HG03457 (cell line): ENCODE results near the gene CTDSPL2.
"Not testable (repeated sequence)": the region's sequence is repeated elsewhere in the genome, so short reads cannot be mapped to it uniquely, and the experiment has no call there.

ENCODE experiments used
- ATAC-seq: cut with Tn5 transposase; IDR thresholded peaks from one replicate; pipeline ENCODE4 v1.9.1; 2021; ENCODE audit warnings: moderate number of reproducible peaks; ENCODE audit not compliant: unreplicated experiment

CTDSPL2 gene

DNA sequence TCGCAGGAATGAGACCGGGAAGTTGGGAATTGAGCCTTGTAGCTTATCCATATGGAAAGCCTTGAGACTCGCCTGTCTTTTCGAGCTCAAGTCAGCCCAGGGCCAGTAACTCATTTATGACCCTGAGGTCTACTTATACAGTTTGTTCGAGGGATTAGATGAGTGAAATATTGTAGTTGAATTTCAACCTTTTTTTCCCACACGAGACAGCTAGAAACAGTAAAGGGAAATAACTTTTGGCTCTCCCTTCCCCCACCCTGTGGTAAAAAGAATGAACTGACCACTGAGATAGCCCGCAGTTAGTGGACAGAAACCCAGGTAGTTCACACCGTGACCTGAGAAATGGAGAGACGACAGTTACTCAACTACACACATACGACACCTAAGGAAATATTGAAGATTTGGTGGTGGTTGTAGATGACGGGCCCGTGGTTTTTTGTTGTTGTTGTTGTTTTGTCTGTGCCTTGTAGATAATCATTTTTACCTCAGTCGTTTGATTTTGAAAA lies 110.4 kb downstream of the CTDSPL2 start:
- ATAC-seq: no peak

GRCh38 chr15:44541282-44541958 lies 114.0 kb downstream of the CTDSPL2 start:
- no peak for ATAC-seq

DNA sequence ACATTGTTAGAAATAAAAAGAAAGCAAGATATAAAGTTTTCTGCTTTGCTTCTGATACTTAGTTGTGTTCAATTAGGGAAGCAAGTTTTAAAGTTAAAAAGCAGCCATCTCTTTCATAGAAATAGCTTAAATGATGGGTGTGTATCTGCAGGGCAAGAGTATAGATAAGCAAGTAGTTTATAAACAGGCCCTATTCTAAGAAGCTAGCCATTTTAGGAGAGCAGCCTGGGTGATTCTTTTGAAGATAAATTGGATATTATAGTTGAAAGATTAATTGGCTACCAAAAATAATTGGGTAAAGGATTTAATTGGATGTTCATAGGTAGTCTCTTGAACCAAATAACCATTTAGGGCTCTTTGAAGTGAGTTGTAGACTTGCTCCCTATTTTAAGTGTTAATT lies 115.2 kb downstream of the CTDSPL2 start:
- no peak for ATAC-seq

- not testable (repeated sequence) for ATAC-seq
Observed at GRCh38 chr15:44544745-44545144, 117.3 kb downstream of the CTDSPL2 start.

DNA sequence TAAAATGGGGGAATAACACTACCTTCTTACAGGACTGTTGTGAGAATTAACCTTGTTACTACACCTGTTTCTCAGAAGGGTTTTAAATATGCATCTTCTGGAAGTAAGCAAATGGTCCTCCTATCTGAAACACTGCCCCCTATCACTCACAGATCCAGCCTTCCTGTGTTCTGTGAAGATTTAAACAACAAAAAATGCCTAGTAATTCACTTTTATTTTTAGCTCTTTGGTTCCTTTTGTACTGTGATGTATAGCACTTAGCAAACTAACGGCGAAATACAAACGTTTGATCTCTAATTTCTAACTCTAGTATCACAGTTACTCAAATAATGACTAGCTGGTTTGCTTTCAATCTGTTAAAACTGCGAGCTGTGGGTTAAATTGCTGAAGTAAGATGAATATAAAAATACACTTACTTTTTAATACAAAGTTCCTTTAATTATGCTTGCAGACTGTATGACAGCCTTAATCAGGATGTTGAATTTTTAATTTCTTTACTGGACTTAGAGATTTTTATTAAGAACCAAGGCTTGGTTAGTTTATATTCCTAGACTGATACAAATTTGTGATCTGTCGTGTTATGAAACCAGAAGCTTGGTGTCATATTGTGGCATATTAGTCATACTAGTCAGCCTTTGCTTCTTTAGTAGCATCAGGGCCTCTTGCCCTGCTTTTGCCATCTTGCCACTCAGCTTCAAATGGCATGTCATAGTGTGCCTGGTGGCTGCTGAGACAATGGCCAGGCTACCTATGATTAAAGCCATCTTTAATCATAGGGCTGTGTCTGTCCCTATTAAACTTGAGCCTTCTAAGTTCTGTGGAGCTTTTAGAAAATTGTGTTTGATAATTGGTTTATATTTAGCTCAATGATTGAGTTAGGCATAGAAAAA lies 118.7 kb downstream of the CTDSPL2 start:
- ATAC-seq: no peak

DNA sequence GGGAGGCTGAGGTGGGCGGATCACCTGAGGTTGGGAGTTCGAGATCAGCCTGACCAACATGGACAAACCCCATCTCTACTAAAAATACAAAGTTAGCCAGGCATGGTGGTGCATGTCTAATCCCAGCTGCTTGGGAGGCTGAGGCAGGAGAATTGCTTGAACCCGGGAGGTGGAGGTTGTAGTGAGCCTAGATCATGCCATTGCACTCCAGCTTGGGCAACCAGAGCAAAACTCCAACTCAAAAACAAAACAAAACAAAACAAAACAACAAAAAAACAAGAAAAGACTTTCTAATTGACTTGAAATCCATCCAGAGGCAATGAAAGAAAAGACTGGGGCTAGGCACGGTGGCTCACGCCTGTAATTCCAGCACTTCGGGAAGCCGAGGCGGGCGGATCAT lies 121.7 kb downstream of the CTDSPL2 start:
- not testable (repeated sequence) for ATAC-seq

- ATAC-seq: no peak
Observed at GRCh38 chr15:44550256-44550655, 122.8 kb downstream of the CTDSPL2 start.

DNA sequence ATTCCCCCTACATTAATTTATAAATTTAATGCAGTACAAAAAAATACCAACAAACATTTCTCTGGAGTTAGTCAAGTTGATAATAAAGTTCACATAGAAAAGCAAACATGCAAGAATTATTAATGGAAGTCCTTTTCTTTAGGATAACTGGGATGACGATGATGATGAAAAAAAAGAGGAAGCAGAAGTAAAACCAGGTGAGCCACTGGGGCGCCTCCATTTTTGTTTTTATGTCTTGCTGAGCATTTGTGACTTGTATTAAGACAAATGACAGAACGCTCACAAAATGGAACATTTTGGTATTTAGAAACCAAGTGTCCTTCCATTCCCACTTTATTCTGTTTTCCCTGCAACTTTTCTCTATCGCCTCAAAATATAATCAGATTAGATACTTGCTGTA lies 123.3 kb downstream of the CTDSPL2 start:
- no peak for ATAC-seq

DNA sequence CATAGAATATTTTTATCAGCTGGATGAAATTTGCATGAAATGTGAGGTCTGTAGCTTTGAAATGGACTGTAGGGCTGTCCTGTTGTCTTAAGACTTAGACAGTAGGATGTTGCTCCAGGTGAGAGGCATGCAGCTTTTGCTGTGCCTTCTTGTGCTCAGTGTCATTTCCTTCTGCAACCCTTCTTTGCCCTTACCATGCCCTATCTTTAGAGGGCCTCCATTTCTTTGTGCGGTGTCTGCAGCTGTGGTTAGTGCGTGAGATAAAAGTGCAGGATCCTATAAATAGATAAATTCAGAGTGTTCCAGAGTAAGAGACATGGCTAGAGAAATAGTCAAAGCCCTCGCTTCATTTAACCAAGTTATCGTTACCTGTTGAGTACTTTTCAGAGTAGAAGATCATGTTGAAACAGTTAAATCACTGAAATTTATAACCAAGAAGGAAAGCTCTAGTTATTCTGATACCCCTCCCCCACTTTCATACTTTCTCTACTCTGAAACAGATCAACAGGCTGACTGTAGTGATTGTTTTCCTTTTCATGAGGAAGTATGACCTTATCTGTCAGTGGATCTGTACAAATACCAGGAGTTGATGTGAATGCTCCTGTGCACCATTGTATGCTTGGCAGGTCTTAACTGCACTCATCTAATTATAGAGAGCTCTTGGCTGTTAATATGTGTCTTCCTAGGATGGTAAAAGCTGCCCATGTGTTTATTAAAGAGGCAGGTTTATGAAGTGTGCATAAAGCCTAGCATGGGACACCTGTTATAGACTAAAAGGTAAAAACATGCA lies 127.7 kb downstream of the CTDSPL2 start:
- no peak for ATAC-seq

DNA sequence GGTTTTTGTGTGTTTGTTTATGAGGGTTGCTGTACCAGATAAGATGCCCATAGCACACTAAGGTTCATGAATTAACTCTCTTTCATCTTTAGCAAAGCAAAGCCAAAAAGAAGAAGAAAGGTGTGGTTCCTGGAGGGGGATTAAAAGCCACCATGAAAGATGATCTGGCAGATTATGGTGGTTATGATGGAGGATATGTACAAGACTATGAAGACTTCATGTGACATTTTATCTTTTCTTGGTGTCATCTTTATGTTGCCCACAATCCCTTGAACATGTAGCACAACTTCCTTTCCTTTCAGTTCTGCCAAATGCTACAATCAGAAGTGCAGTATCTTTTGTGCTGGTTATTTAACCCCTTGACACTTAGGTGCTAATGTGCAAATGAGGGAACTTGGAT lies 133.5 kb downstream of the CTDSPL2 start:
- ATAC-seq: not testable (repeated sequence)

DNA sequence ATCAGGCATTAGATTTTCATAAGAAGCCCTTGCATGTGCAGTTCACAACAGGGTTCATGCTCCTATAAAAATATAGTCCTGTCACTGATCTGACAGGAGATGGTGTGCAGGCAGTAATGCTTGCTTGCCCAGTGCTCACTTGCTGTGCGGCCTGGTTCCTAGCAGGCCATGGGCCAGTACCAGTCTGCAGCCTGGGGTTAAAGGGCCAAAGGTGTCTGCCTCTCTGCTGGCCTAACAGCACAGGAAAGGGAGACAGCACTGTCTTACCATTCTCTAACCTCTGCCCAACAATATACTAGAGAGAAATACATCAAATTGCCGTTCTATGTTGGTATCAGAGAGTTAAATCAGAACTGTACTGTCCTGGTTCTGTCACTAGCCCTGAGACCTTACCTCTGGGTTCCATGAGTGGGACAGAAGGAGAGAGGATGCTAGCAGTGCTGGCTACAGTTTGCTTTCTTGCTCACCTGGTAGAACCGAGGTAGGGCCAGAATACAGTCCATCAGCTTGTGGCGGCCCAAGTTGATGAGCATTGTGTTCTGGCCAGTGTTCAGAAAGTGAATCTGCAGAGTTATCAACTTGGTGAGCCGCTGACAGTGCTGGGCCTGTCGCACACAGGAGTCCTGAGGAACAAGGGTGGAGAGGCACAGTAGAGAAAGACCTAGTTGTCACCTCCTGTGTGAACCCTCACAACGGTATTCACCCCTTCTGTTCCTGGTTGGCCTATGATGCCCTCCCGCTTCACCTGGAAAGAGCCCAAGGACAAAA lies 138.1 kb downstream of the CTDSPL2 start:
- no peak for ATAC-seq

GRCh38 chr15:44566155-44566540 lies 138.7 kb downstream of the CTDSPL2 start:
- ATAC-seq: no peak

GRCh38 chr15:44568338-44568737 lies 140.9 kb downstream of the CTDSPL2 start:
- ATAC-seq: no peak

- ATAC-seq: no peak
Observed at GRCh38 chr15:44569316-44569715, 141.9 kb downstream of the CTDSPL2 start.

- no peak for ATAC-seq
Observed at GRCh38 chr15:44570361-44570760, 142.9 kb downstream of the CTDSPL2 start.

DNA sequence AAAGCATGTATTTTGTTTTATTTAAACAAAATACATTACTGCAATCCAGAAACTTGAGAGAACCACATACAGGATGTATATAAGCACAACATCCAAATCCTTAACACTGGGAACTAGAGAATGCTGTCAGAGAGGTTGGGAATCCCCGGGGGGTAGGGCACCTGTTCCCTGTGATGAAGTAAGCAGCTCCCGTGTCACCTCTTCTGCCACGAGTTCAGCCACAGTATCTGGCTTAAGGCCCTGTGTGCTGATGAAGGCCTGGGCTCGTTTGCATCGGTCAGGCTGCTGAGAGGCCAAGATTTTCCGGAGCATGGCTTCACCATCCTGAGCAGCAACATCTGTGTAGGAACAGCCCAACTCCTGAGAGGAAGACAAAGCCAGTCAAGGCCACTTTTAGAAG lies 146.0 kb downstream of the CTDSPL2 start:
- no peak for ATAC-seq

GRCh38 chr15:44574734-44575133 lies 147.3 kb downstream of the CTDSPL2 start:
- no peak for ATAC-seq
